CD4-positive, CD25-positive, alpha-beta regulatory T cell (primary cell): ENCODE measurements around the gene SLC1A7. TPM values are rescaled to one million over a fixed set of nuclear protein-coding genes. Genes with fewer than 3 reads are reported as not detected.
"Not testable (repeated sequence)": the region's sequence is repeated elsewhere in the genome, so short reads cannot be mapped to it uniquely, and the experiment has no call there.

Experiments
- ATAC-seq, 2 donors: fragments of 150-1000 bp; cut with Tn5 transposase; one replicate each; pipeline ENCODE4 v1.10.0; 2021; ENCODE audit warnings: low read depth in 2 of 2, moderate number of reproducible peaks in 2 of 2, moderate library complexity in 1 of 2
- DNase-seq, 3 donors: peaks; one replicate each; pipeline versions ENCODE4 v3.0.0 to v3.0.0-alpha.2; 2012 to 2022; ENCODE audit warnings: mixed read lengths in 1 of 3
- H3K27ac ChIP-seq: one replicate; pipeline ENCODE4 v1.7.0; 2013; ENCODE audit warnings: mild to moderate bottlenecking, low read length; ENCODE audit not compliant: insufficient read depth, poor library complexity, severe bottlenecking
- H3K27me3 ChIP-seq: one replicate; pipeline ENCODE4 v1.7.0; 2013; ENCODE audit warnings: low read length; ENCODE audit not compliant: control insufficient read depth, insufficient read depth
- H3K36me3 ChIP-seq: one replicate; pipeline ENCODE4 v1.7.0; 2013; ENCODE audit warnings: mild to moderate bottlenecking, low read length, moderate library complexity; ENCODE audit not compliant: control insufficient read depth, insufficient read depth
- H3K4me1 ChIP-seq: 2 replicates; pipeline ENCODE4 v1.7.0; 2013; ENCODE audit warnings: mild to moderate bottlenecking, low read length; ENCODE audit not compliant: insufficient read depth, control insufficient read depth, poor library complexity, severe bottlenecking
- H3K4me3 ChIP-seq: one replicate; pipeline ENCODE4 v1.7.0; 2013; ENCODE audit warnings: low read depth, mild to moderate bottlenecking, low read length, moderate library complexity
- H3K9me3 ChIP-seq, 2 experiments: 1 replicate in 1 of 2; 2 replicates in 1 of 2; pipeline ENCODE4 v1.7.0; 2013; ENCODE audit warnings: low read length in 2 of 2, mild to moderate bottlenecking in 1 of 2, moderate library complexity in 1 of 2; ENCODE audit not compliant: control insufficient read depth in 2 of 2
- H3K27ac Mint-ChIP-seq, 3 donors: one replicate each; pipeline ENCODE4 v1.8.0; 2020 to 2022; ENCODE audit warnings: mild to moderate bottlenecking in 3 of 3, mixed read lengths in 3 of 3, moderate library complexity in 2 of 3
- H3K27me3 Mint-ChIP-seq: one replicate; pipeline ENCODE4 v1.8.0; 2022; ENCODE audit warnings: mild to moderate bottlenecking, mixed read lengths
- H3K36me3 Mint-ChIP-seq: one replicate; pipeline ENCODE4 v1.8.0; 2020; ENCODE audit warnings: mixed read lengths
- H3K4me1 Mint-ChIP-seq, 4 donors: one replicate each; pipeline ENCODE4 v1.8.0; 2020 to 2022; ENCODE audit warnings: mixed read lengths in 4 of 4, mild to moderate bottlenecking in 1 of 4
- H3K4me3 Mint-ChIP-seq, 4 donors: one replicate each; pipeline ENCODE4 v1.8.0; 2020 to 2022; ENCODE audit warnings: mild to moderate bottlenecking in 4 of 4, mixed read lengths in 4 of 4, moderate library complexity in 3 of 4
- H3K9me3 Mint-ChIP-seq, 7 donors: one replicate each; pipeline ENCODE4 v1.8.0; 2020 to 2022; ENCODE audit warnings: mixed read lengths in 7 of 7, mild to moderate bottlenecking in 3 of 7, moderate library complexity in 2 of 7
- polyA plus RNA-seq, 4 donors: library from polyadenylated mRNA; unstranded; fragments of 300-500 nt; fragmentation: Illumina TruSeq; gene quantifications; one replicate each; pipeline ENCODE4 v1.2.3, GENCODE V29; 2021
- total RNA-seq: library from RNA; stranded (reverse); gene quantifications from one replicate; pipeline ENCODE4 v1.2.3, GENCODE V29; 2022

SLC1A7 gene
- total RNA-seq (not detected), polyA plus RNA-seq (not detected)

- Mint-ChIP-seq H3K27ac (no peak within 1 kb of the TSS), H3K9me3 (peaks cover 0 to 6% (median 2%) of the 10 kb centered on the region in 7 donors), H3K36me3 (no peaks in the 10 kb centered on the region), H3K27me3 (no peaks in the 10 kb centered on the region), H3K4me1 (peaks cover 0 to 3% (median 0%) of the 10 kb centered on the region in 4 donors), H3K4me3 (no peak within 1 kb of the TSS)
- no peak within 1 kb of the TSS for H3K4me3 ChIP-seq
- no peak within 1 kb of the TSS for H3K27ac ChIP-seq
- no peaks in the 10 kb centered on the region for H3K4me1 ChIP-seq
- H3K27me3 ChIP-seq = no peaks in the 10 kb centered on the region
- ATAC-seq = no peak
- no peaks in the 10 kb centered on the region for H3K36me3 ChIP-seq
- peaks cover 0 to 4% of the 10 kb centered on the region in 2 experiments for H3K9me3 ChIP-seq
- no peak for DNase-seq
These were observed at the start of gene SLC1A7 for GRCh38 chr1:53142226-53142853. Gene SLC1A7 (minus strand): TSS chr1:53142638. CDS start chr1:53142449, 189 bp downstream.

- Mint-ChIP-seq H3K36me3 (no peaks in the 10 kb centered on the region), H3K4me1 (no peaks in the 10 kb centered on the region), H3K4me3 (no peak overlapping the region), H3K27me3 (peaks cover 7% of the 10 kb centered on the region), H3K9me3 (no peaks in the 10 kb centered on the region), H3K27ac (no peak overlapping the region)
- Histone ChIP-seq H3K27me3 (peaks cover 12% of the 10 kb centered on the region), H3K36me3 (no peaks in the 10 kb centered on the region), H3K4me1 (no peaks in the 10 kb centered on the region), H3K4me3 (no peak overlapping the region), H3K9me3 (no peaks in the 10 kb centered on the region), H3K27ac (no peak overlapping the region)
- ATAC-seq (no peak), DNase-seq (no peak)
These were observed 47.8 kb upstream of the SLC1A7 start for GRCh38 chr1:53190210-53190611.

GRCh38 chr1:53189061-53189460 is 46.6 kb upstream of the SLC1A7 start:
- Mint-ChIP-seq H3K4me1 (no peaks in the 10 kb centered on the region), H3K9me3 (no peaks in the 10 kb centered on the region), H3K36me3 (no peaks in the 10 kb centered on the region), H3K4me3 (no peak overlapping the region), H3K27ac (no peak overlapping the region), H3K27me3 (peaks cover 7% of the 10 kb centered on the region)
- ATAC-seq (no peak), DNase-seq (no peak)
- no peaks in the 10 kb centered on the region for H3K4me1 ChIP-seq
- no peak overlapping the region for H3K27ac ChIP-seq
- H3K9me3 ChIP-seq = no peaks in the 10 kb centered on the region
- H3K36me3 ChIP-seq = no peaks in the 10 kb centered on the region
- no peak overlapping the region for H3K4me3 ChIP-seq
- peaks cover 15% of the 10 kb centered on the region for H3K27me3 ChIP-seq

- Mint-ChIP-seq H3K36me3 (no peaks in the 10 kb centered on the region), H3K4me1 (no peaks in the 10 kb centered on the region), H3K27ac (no peak overlapping the region), H3K27me3 (peaks cover 7% of the 10 kb centered on the region), H3K4me3 (no peak overlapping the region), H3K9me3 (no peaks in the 10 kb centered on the region)
- Histone ChIP-seq H3K36me3 (no peaks in the 10 kb centered on the region), H3K4me3 (no peak overlapping the region), H3K27me3 (peaks cover 15% of the 10 kb centered on the region), H3K4me1 (no peaks in the 10 kb centered on the region), H3K27ac (no peak overlapping the region), H3K9me3 (no peaks in the 10 kb centered on the region)
- ATAC-seq (no peak), DNase-seq (no peak)
These were observed 45.7 kb upstream of the SLC1A7 start for GRCh38 chr1:53188099-53188498.

GRCh38 chr1:53187401-53187800 is 45.0 kb upstream of the SLC1A7 start:
- H3K27me3 Mint-ChIP-seq = peaks cover 7% of the 10 kb centered on the region
- DNase-seq (no peak), ATAC-seq (no peak)
- H3K9me3 ChIP-seq = no peaks in the 10 kb centered on the region
- no peaks in the 10 kb centered on the region for H3K4me1 ChIP-seq
- H3K27ac Mint-ChIP-seq = no peak overlapping the region
- no peaks in the 10 kb centered on the region for H3K36me3 Mint-ChIP-seq
- H3K4me3 Mint-ChIP-seq = no peak overlapping the region
- no peak overlapping the region for H3K4me3 ChIP-seq
- no peaks in the 10 kb centered on the region for H3K4me1 Mint-ChIP-seq
- H3K36me3 ChIP-seq = no peaks in the 10 kb centered on the region
- no peaks in the 10 kb centered on the region for H3K9me3 Mint-ChIP-seq
- H3K27me3 ChIP-seq = peaks cover 15% of the 10 kb centered on the region
- H3K27ac ChIP-seq = no peak overlapping the region

- H3K27me3 ChIP-seq = peaks cover 15% of the 10 kb centered on the region
- no peaks in the 10 kb centered on the region for H3K36me3 Mint-ChIP-seq
- ATAC-seq = no peak
- no peak overlapping the region for H3K4me3 ChIP-seq
- no peak for DNase-seq
- H3K27ac Mint-ChIP-seq = no peak overlapping the region
- no peaks in the 10 kb centered on the region for H3K36me3 ChIP-seq
- no peak overlapping the region for H3K4me3 Mint-ChIP-seq
- H3K9me3 Mint-ChIP-seq = no peaks in the 10 kb centered on the region
- H3K27ac ChIP-seq = no peak overlapping the region
- H3K27me3 Mint-ChIP-seq = peaks cover 7% of the 10 kb centered on the region
- H3K4me1 Mint-ChIP-seq = no peaks in the 10 kb centered on the region
- no peaks in the 10 kb centered on the region for H3K4me1 ChIP-seq
- no peaks in the 10 kb centered on the region for H3K9me3 ChIP-seq
These were observed 44.1 kb upstream of the SLC1A7 start for GRCh38 chr1:53186533-53186932.

- not testable (repeated sequence) for H3K4me1 Mint-ChIP-seq, H3K4me3 ChIP-seq, H3K36me3 Mint-ChIP-seq, H3K4me1 ChIP-seq, H3K27ac Mint-ChIP-seq, H3K36me3 ChIP-seq, H3K9me3 ChIP-seq, H3K27ac ChIP-seq, H3K4me3 Mint-ChIP-seq, H3K27me3 Mint-ChIP-seq, DNase-seq, ATAC-seq, H3K9me3 Mint-ChIP-seq
- H3K27me3 ChIP-seq = peaks cover 16% of the 10 kb centered on the region
These were observed 43.5 kb upstream of the SLC1A7 start for GRCh38 chr1:53185955-53186297.

- H3K4me1 ChIP-seq = no peaks in the 10 kb centered on the region
- H3K27me3 Mint-ChIP-seq = peaks cover 15% of the 10 kb centered on the region
- H3K36me3 Mint-ChIP-seq = no peaks in the 10 kb centered on the region
- no peak overlapping the region for H3K4me3 ChIP-seq
- H3K4me3 Mint-ChIP-seq = no peak overlapping the region
- H3K4me1 Mint-ChIP-seq = no peaks in the 10 kb centered on the region
- H3K9me3 Mint-ChIP-seq = no peaks in the 10 kb centered on the region
- ATAC-seq (no peak), DNase-seq (no peak)
- peaks cover 18% of the 10 kb centered on the region for H3K27me3 ChIP-seq
- no peak overlapping the region for H3K27ac Mint-ChIP-seq
- H3K36me3 ChIP-seq = no peaks in the 10 kb centered on the region
- H3K27ac ChIP-seq = no peak overlapping the region
- no peaks in the 10 kb centered on the region for H3K9me3 ChIP-seq
These were observed 40.9 kb upstream of the SLC1A7 start for GRCh38 chr1:53183095-53183990.
